ENCODE data around the gene DMD. TPM values are rescaled to one million over a fixed set of nuclear protein-coding genes. Genes with fewer than 3 reads are reported as not detected.
A peak's percentile ranks its signal among the peaks of the same experiment; 100 is the strongest.
"Not testable (repeated sequence)": the region's sequence is repeated elsewhere in the genome, so short reads cannot be mapped to it uniquely, and the experiment has no call there.

The DMD gene
- total RNA-seq, 1 donor from 2014 or later: 131 TPM

DNA sequence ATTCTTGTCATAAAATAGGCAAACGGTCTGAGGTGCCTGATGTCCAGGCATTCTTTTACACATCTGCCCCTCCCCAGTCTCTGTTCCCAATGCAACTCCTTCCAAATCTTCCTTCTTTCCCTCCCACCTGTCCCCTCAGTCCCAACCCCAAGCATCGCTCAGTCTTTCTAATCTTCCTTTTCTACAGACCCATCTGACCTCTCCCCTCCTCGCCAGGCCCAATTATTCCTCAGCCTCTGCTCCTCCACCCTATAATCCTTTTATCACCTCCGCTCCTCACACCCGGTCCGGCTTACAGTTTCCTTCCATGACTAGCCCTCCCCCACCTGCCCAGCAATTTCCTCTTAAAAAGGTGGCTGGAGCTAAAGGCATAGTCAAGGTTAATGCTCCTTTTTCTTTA, 1832.4 kb downstream of the DMD start:
- ATAC-seq; DNase-seq; intact Hi-C loops (cut with micrococcal nuclease): not testable (repeated sequence)

DNA sequence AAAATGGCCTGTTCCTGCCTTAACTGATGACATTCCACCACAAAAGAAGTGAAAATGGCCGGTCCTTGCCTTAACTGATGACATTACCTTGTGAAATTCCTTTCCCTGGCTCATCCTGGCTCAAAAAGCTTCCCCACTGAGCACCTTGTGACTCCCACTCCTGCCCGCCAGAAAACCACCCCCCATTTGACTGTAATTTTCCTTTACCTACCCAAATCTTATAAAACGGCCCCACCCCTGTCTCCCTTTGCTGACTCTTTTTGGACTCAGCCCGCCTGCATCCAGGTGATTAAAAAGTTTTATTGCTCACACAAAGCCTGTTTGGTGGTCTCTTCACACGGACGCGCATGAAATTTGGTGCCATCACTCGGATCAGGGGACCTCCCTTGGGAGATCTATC, 1833.5 kb downstream of the DMD start:
- intact Hi-C loops (cut with micrococcal nuclease); DNase-seq; ATAC-seq: not testable (repeated sequence)

DNA sequence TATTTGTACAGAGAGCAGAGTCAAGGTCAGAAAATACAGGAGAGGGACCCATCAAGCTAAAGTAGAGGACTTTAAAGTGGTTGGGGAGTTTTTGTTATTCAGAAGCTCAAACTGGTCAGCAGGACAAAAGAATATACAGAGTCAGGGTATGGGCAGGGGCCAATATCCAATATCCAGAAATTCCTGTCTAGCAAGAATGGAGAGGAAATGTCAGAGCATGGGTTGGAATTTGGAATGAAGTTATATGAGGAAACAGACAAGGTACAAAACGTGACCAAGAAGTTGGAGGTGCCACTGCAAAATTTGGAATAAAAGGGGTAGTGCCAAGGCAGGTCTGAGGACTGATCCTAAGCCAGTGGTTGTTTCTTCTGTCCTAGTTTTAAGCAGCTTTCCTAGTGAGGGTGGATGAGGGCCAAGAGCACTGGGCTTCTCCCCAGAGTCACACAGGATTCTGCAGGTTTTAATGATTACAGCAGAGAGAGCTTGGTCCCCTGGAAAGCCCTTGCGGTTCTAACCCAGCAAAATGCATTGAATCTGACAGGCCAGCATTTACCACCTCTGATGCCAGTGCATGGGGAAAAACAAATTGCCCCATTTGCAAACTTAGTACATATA, 1834.8 kb downstream of the DMD start:
- intact Hi-C loops (cut with micrococcal nuclease): no loop called here
- DNase-seq (no peak), ATAC-seq (peak; percentile 27)

DNA sequence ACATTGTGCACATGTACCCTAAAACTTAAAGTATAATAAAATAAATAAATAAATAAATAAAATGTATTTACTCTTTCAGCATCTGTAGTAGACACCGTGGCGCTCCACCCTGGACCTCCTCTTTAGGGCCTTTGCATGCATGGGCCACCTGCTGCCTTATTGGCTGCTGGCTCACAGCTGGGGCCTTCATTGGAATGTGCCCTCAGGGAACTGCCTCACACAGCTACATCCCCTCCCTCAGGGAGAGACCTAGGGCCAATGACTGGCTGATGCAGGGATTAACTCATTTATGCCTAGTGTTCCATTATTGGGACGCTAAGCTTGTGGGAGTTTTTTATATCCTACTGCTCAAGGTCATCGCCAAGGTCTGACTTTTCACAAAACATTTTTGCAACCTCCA, 1836.6 kb downstream of the DMD start:
- intact Hi-C loops (cut with micrococcal nuclease): no loop called here
- ATAC-seq (no peak), DNase-seq (no peak)

DNA sequence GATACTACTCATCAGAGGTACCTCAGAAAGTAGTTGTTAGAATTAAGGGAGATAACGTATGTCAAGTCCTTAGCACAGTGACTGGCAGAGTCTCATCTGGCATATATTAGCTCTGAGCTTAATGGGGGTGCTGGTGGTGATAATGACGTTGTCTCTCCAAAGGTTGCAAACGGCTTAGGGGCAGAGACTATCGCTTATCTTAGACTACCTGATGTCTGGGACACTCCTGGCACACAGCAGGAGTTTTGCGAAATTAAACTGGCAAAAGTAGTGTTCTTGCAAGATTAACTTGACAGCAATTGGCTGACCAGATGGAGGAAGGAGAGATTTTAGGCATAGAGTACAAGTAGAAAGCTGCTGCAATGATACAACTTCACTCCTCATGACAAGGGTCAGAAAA, 1839.4 kb downstream of the DMD start:
- ATAC-seq: peak; percentile 23
- DNase-seq: no peak
- intact Hi-C loops (cut with micrococcal nuclease): no loop called here

DNA sequence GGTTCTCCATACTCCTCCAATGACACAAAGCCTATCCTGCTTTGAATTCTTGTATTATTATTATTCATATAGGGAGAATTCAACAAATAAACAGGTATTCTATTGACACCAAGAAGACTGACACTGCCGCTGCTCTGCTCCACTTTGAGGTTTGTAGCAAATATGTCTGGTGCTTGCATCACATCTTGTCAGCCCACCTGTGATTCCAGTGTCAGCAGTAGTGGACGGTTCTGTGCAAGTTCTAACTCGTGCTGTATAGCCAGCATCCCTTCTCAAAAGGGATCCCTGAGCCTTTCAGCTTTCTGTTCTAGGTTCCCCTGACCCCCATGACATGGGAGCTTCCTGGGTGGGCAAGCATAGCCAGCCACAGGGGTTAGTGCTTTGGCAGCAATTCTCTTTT, 1843.5 kb downstream of the DMD start:
- intact Hi-C loops (cut with micrococcal nuclease): no loop called here
- no peak for DNase-seq
- no peak for ATAC-seq

DNA sequence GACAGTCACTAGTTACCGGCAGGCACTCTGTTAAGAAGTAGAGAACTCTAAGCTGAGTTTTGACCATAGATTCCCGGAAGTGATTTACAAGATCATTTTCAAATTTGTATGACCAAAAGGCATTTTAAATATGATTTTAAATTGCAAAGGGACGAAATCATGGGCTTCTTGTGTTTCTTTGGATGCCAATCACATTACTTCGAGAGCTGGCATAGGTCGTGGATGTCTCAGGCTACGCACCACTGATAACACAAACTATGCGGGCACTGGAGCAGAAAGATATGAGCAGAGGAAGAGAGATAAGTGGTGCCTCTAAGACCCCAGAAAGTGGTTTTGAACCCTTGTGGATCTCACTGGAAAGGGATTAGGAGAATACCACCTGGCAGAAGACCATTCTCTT, 1845.3 kb downstream of the DMD start:
- intact Hi-C loops (cut with micrococcal nuclease): no loop called here
- no peak for ATAC-seq
- DNase-seq: no peak

DNA sequence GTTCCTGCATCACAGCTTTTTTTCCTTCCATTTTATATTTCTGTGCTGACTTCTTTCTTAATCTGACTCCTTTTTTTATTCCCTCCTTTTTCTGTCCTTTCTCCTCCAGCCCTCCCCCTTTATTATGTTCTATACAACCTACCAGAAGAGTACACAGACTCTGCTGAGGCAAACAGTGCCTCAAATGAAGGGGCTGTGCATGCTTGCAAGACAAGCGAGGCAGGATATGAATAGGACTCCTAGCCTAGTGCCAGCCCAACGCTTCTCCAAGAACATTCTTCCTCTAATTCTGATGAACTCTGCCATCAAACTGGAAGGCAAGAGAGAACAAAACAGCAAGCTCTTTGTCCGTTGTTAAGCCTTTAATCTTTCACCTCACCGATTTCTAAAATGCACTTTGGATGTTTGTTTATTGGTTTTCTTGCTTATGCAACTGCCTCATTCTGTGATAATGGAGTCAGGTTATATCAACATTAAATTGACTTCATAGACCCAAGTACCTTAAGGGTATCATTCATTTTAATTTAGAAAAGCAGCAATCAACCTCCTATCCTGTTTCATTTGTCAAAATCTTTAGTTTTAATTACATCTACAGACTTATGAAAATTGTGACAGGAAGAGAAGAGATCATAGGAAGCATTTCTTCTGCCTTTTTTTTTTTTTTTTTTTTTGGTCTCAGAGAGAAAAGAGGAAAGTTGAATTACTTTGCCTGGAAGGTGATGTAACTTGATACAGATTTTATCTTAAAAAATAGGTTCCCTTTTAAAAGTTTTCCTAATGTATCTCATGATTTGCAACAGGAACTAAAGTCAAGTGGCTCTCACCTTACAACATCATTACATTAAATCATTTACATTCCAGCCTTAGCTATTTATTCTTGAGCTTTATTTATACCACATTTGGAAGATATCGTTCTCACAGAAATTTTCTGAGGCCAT, 1854.8 kb downstream of the DMD start:
- intact Hi-C loops (cut with micrococcal nuclease): no loop called here
- no peak for DNase-seq
- ATAC-seq: no peak

DNA sequence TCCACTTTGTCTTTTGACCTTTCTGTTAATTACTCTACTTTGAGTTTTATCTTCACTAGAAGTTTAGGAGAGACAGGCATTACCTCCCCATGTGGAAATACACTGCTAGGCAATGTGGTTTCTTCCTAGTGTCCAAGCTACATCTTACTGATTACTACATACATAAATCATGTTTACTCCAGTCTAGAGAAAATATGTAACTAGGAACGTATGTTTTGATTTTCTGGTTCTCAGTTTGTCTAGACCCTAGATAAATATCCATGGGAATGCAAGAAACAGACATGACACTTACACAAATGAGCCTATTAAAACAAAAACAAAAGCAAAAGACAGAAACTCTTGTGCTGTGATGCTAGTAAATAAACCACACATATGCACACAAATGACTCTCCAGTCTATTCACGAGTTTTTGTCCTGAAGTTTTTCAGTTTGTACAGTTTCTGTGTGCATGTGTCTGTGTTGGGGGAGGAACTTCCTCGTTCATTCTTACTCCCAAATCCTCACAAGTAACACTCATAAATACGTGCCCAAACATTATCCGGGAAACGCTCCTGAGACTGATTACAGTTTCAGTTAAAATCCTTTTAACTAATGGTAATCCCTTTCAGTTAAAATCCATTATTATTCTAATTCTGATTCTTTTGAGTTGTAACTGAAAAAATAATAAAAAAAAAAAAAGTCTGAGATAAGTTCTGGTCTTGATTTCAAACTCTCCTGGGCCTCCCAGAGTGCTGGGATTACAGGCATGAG, 1856.0 kb downstream of the DMD start:
- intact Hi-C loops (cut with micrococcal nuclease): no loop called here
- ATAC-seq: no peak
- DNase-seq: no peak

DNA sequence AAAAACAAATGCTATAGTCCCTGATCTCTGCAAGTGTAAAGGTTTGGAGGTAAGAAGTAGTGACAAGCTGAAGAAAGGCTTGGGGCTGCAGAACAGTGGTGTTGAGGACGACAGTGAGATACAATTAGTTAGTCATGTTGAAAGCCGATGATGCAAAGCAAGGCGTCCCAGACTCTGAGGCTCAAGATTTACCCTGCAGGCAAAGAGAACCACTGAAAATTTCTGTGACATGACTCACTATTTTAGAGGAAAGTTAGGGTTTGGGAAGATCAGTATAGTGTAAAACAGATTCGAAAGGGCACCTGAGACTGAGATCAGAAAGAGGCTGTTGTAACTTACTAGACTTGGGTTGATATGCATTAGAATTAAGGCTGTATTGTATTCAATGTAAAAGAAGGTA, 1858.3 kb downstream of the DMD start:
- DNase-seq (no peak), ATAC-seq (no peak)
- intact Hi-C loops (cut with micrococcal nuclease): no loop called here

DNA sequence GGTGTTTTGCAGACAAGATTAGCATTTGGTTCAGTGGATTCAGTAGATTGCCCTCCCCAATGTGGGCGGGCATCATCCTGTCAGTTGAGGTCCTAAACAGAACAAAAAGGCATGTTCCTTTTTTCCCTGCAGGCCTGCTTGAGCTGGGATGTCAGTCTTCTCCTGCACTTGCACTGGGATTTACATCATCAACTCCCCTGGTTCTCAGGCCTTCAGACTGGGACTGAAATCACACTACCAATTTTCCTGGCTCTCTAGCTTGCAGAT, 1860.6 kb downstream of the DMD start:
- DNase-seq: no peak
- intact Hi-C loops (cut with micrococcal nuclease): no loop called here
- ATAC-seq: no peak

DNA sequence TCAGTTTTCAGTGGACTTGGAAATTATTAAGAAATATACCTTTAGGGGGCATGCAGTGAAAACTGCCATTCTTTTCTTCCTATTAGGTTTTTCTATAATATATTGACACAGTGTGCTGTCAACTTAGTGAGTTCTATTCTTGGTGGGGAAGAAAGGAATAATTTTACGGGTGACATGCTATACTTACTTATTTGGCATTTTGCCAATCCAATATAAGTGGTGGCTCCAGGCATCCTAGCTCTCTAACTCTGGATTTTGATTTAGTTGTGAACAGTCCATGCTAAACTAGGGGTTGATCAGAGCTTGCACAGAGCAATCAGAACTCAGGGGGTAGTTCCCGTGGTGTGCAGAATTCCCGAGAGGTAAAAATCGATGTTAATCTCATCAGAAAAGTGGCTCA, 1861.8 kb downstream of the DMD start:
- DNase-seq (no peak), ATAC-seq (no peak)
- intact Hi-C loops (cut with micrococcal nuclease): no loop called here

DNA sequence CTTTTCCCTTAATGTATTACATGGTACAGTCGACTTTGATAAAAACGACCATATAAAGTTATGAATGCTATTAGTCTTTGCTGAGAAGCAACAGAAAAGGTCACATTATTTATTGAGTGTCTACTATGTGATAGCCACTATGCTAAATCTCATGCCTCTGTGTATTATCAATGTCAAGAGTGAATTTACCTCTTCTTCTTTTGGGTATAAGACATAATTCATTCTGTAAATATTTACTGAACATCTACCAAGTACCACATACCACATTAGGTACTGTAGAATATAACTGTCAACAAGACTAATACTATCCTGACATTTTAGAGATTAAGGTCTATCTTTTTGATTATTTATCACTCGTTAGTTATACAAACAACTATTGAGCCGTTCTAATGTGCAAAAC, 1870.8 kb downstream of the DMD start:
- no peak for DNase-seq
- intact Hi-C loops (cut with micrococcal nuclease): no loop called here

DNA sequence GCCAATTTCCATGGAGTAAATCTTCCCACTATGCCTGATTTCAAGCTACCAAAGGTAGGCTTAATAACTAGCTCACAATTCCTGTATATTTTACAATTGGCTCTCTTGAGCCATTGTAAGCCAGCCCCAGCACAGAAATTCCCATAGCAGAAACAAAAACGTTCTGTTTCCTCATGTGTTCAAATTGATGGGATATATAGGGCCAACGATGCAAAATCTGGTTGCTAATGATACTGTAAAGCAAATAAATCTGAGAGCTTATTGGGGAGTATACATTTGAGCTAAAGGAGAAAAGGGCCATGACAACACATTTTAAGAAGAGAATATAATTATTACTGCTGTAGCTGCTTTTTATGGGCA, 1872.4 kb downstream of the DMD start:
- intact Hi-C loops (cut with micrococcal nuclease): no loop called here
- ATAC-seq: no peak
- no peak for DNase-seq

More for the DNA sequence above, 1870.8 kb downstream of the DMD start:
- ATAC-seq: no peak

DNA sequence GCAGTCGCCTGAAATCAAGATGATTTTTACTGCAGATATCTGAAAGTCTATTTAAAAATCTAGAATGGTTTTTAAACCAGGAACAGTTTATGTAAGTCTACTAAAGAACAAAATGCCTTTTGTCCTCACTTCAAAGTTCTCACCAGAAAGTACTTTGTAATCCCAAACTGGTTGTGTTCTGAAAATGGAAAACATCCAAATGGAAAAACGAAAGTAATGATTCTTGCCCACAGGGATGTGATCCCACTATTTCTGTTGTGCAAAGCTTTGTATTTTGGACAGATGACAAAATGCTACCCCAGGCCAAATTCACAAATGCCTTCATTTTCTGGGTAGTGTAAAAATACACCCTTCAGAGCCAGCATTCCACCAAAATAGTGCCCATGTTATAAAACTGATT, 1874.0 kb downstream of the DMD start:
- intact Hi-C loops (cut with micrococcal nuclease): no loop called here
- peak; percentile 58 for ATAC-seq
- no peak for DNase-seq

DNA sequence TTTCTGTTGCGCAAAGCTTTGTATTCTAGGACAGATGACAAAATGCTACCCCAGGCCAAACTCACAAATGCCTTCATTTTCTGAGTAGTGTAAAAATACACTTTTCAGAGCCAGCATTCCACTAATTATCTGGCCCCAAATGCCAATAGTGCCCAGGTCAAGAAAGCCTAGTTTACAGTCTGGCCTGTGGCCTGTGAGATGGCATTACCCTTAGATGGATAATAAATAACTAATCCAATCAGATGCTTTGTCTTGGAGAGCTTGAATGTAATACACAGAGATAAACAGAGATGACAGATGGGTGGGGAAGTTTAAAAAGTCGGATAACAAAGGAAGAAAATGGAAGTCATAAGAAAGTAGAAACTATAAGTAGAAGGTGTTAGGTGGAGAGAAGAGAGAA, 1874.9 kb downstream of the DMD start:
- no peak for ATAC-seq
- no peak for DNase-seq
- intact Hi-C loops (cut with micrococcal nuclease): no loop called here

DNA sequence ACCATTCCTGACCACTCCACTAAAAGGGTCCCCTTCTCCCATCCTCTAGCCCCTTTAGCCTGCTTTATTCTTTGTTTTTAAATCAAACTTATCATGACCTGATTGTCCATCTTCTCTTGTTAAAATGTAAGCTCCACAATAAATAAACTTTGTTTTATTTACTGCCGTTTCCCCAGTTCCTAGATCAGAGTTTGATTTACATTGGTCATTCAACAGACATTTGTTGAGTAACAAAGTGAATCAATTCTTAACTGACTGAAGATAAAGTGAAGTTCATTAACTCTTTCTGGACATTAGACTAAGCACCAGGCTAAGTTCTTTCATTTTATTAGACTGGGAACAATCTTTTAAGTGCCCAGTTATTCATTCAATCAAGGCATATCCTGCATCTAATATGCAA, 1876.4 kb downstream of the DMD start:
- ATAC-seq (no peak), DNase-seq (no peak)
- intact Hi-C loops (cut with micrococcal nuclease): no loop called here

DNA sequence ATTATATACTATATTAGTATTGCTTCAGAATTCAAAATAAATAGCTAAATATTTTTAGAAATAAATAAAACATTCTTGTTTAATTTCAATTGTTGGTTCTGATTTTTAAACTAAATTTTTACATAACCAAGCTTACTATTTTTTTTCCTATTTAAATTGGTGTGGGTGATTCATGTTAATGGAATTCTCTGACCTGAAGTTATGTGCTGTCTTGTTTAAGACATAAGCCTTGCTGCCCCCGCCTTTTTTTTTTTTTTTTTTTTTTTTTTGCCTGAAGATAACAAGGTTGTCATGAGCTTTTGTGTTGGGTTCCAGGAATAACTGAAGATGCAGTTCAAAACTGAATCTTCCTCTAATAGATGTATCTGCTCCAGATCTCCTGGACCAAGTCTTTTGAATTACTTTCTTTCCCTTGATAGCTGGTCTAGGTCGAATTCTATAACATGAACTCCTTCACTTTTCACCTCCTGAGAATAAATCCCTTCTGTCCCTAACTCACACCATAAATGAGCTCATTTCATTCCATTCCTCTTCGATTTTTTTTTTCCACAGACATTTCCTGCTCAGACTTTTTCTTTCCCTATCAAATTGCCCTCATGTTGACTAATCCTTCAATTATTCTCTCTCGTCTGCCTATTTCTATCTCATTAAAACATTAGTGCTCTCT, 1878.1 kb downstream of the DMD start:
- DNase-seq: no peak
- no peak for ATAC-seq
- intact Hi-C loops (cut with micrococcal nuclease): no loop called here

DNA sequence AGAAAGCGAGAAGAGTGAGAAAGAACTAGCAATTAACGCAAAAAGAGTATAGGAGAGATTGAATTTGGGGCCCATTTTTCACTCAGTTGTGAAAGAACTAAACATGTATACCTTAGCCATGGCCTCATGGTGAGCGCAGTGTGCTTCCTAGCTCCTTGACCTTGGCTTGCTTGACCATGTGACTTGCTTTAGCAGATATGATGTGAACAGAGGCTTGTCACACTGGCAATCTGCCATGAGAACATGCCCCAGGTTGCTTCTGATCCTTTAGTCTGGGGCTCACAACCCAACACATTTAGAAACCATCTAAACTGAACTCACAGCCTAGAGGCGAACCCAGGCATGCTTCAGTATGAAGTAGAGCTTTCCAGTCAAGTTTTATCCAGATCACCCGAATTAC, 1879.4 kb downstream of the DMD start:
- no peak for ATAC-seq
- intact Hi-C loops (cut with micrococcal nuclease): no loop called here
- no peak for DNase-seq

DNA sequence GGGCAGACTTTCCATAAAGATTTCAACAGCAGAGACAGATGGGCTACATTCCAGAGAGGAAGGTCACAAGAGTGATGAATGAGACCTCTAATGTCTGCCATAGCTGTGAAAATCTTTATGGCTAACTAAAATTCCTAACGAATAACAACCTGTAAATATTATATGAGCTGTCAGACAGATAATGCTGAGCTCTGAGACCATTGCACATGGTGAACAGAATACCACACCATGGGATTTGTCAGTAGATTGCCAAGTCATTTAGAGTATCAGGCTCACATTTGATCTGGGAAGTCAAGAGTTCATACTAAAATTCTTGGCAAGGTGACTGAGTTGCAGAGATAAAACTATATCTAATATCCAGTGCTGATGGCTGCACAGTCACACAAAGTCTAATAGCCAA, 1880.3 kb downstream of the DMD start:
- ATAC-seq: peak; percentile 73
- DNase-seq: no peak

More for the DNA sequence above, 1880.3 kb downstream of the DMD start:
- intact Hi-C loops (cut with micrococcal nuclease): no loop called here
